DMS 273 treated with DMSO at 0.1 percent for 48 hours (cell line): ENCODE results near the gene PRKRA.
A peak's percentile ranks its signal among the peaks of the same experiment; 100 is the strongest.
"Not testable (repeated sequence)": the region's sequence is repeated elsewhere in the genome, so short reads cannot be mapped to it uniquely, and the experiment has no call there.

ENCODE experiments used
- DNase-seq: peaks from one replicate; lab custom pipeline; 2025; lab: John Stamatoyannopoulos, UW

Gene PRKRA

GRCh38 chr2:178457390-178457886 is 6.5 kb upstream of the PRKRA start:
- no peak for DNase-seq

- DNase-seq = no peak
These were observed 5.0 kb upstream of the PRKRA start for GRCh38 chr2:178455947-178456346.

- no peak for DNase-seq
These were observed 1.9 kb upstream of the PRKRA start for GRCh38 chr2:178452870-178453269.

- DNase-seq = no peak
These were observed 1.4 kb upstream of the PRKRA start for GRCh38 chr2:178452334-178452733.

- no peak for DNase-seq
These were observed 526 bp downstream of the PRKRA start for GRCh38 chr2:178450524-178450773.

GRCh38 chr2:178449700-178450523 is 1.1 kb downstream of the PRKRA start:
- no peak for DNase-seq

GRCh38 chr2:178448968-178449661 is 1.9 kb downstream of the PRKRA start:
- no peak for DNase-seq

- no peak for DNase-seq
These were observed 9.5 kb downstream of the PRKRA start for GRCh38 chr2:178441426-178441825.

GRCh38 chr2:178436662-178437061 is 14.3 kb downstream of the PRKRA start:
- DNase-seq = no peak

- no peak for DNase-seq
These were observed 21.6 kb downstream of the PRKRA start for GRCh38 chr2:178429336-178429735.

- no peak for DNase-seq
These were observed 22.6 kb downstream of the PRKRA start for GRCh38 chr2:178428396-178428806.

GRCh38 chr2:178427458-178427857 is 23.5 kb downstream of the PRKRA start:
- DNase-seq = no peak

GRCh38 chr2:178426388-178426787 is 24.6 kb downstream of the PRKRA start:
- DNase-seq = no peak

- no peak for DNase-seq
These were observed 25.6 kb downstream of the PRKRA start for GRCh38 chr2:178425255-178425827.

- DNase-seq = not testable (repeated sequence)
These were observed 27.2 kb downstream of the PRKRA start for GRCh38 chr2:178423746-178424145.

- DNase-seq = no peak
These were observed 28.9 kb downstream of the PRKRA start for GRCh38 chr2:178422097-178422496.

- no peak for DNase-seq
These were observed 30.4 kb downstream of the PRKRA start for GRCh38 chr2:178420463-178420999.

GRCh38 chr2:178419123-178419522 is 31.9 kb downstream of the PRKRA start:
- no peak for DNase-seq

- DNase-seq = no peak
These were observed 32.5 kb downstream of the PRKRA start for GRCh38 chr2:178418426-178418825.

- DNase-seq = no peak
These were observed 33.1 kb downstream of the PRKRA start for GRCh38 chr2:178417916-178418315.

- no peak for DNase-seq
These were observed 35.0 kb downstream of the PRKRA start for GRCh38 chr2:178415979-178416378.

GRCh38 chr2:178414266-178415247 is 36.4 kb downstream of the PRKRA start:
- DNase-seq = peak; percentile 88
